Retinal pigment epithelial cell (primary cell): ENCODE data around the gene GLYATL1B.
A peak's percentile ranks its signal among the peaks of the same experiment; 100 is the strongest.
"Not testable (repeated sequence)": the region's sequence is repeated elsewhere in the genome, so short reads cannot be mapped to it uniquely, and the experiment has no call there.

Experiments
- DNase-seq: peaks from one replicate; pipeline ENCODE4 v3.0.0-alpha.2; 2010; ENCODE audit warnings: low read depth
- H3K4me3 ChIP-seq: 2 replicates; pipeline ENCODE4 v1.5.1; 2011; ENCODE audit warnings: mild to moderate bottlenecking, low read length, control low read depth, moderate library complexity
- TF ChIP-seq, protein P1 (sequence below): conservative IDR thresholded peaks from 2 replicates; pipeline ENCODE4 v1.5.1; 2011; ENCODE audit warnings: low read depth, low read length, control low read depth, inconsistent platforms

The GLYATL1B gene

GRCh38 chr11:59117774-59118173 is 31.7 kb downstream of the GLYATL1B start:
- DNase-seq, result no peak
- TF ChIP-seq, protein P1, sequence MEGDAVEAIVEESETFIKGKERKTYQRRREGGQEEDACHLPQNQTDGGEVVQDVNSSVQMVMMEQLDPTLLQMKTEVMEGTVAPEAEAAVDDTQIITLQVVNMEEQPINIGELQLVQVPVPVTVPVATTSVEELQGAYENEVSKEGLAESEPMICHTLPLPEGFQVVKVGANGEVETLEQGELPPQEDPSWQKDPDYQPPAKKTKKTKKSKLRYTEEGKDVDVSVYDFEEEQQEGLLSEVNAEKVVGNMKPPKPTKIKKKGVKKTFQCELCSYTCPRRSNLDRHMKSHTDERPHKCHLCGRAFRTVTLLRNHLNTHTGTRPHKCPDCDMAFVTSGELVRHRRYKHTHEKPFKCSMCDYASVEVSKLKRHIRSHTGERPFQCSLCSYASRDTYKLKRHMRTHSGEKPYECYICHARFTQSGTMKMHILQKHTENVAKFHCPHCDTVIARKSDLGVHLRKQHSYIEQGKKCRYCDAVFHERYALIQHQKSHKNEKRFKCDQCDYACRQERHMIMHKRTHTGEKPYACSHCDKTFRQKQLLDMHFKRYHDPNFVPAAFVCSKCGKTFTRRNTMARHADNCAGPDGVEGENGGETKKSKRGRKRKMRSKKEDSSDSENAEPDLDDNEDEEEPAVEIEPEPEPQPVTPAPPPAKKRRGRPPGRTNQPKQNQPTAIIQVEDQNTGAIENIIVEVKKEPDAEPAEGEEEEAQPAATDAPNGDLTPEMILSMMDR, result no peak
- no peak overlapping the region for H3K4me3 ChIP-seq

DNA sequence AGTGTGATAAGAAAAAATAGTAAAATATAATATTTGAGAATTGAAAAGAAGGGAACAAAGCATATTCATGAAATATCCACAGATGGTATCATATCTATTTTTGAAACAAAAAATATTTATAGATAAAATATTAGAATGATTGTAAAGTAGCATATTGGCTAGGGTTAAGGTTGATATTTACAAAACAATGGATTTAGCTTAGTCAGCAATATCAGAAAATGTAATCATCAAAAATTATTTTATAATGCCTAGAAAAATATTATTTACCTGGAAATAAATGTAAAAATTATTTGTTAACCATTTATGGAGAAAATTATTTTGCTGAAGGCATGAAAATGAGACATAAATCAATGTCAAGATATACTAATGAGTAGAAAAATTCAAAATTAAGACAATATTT is 33.7 kb downstream of the GLYATL1B start:
- DNase-seq, result no peak
- TF ChIP-seq, protein P1, result no peak
- no peak overlapping the region for H3K4me3 ChIP-seq

DNA sequence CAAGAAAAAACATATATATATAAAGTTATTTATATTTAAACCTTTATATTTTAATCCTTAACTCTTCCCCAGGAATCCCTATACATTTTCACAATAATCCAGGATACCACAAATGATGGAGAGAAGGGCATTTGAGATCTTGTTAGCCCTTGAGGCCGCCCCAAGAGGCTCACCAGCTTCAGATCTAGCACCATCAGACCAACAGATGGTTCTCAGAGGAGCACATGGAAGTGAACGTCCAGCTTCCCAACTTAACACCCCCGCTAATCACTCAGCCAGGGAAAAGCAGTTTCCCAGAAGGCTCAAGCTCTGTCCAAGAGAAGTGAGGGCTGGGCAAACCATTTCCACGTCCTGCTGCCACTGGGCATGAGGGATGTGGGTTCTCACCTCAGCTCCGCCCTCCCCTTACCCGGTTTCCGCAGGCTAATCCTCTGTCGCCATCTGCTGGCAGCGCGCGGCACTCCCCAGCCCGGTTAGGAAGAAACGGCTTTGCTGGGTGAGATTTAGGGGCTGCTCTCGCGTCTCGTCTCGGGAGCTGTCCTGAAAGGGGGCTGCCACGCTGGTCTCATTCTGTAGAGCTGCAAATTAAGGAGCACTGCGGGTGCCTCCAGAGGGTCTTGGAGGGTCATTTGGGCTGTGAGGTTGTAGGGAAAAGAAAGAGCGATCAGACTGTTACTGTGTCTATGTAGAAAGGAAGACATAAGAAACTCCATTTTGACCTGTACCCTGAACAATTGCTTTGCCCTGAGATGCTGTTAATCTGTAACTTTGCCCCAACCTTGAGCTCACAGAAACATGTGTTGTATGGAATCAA is 49.7 kb downstream of the GLYATL1B start:
- DNase-seq, result peak; percentile 18
- TF ChIP-seq, protein P1, result peak; percentile 100
- H3K4me3 ChIP-seq, result no peak overlapping the region

- not testable (repeated sequence) for DNase-seq, H3K4me3 ChIP-seq
Observed at GRCh38 chr11:59136551-59136950, 50.4 kb downstream of the GLYATL1B start.

DNA sequence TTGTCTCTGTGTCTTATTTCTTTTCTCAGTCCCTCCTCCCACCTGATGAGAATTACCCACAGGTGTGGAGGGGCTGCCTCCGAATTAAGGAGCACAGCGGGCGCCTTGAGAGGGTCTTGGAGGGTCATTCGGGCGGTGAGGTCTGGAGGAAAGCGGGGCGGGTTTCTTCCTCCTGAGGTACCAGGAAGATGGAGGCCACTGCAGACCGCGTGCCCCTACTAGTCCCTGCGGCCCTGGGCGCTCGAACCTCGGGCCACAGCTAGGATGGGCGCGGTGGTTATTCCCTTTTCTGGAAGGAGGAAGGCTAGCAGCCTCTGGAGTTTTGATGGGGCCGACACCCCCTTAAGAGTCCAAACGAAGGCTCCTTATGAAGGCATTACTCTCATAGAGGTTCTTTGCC is 51.1 kb downstream of the GLYATL1B start:
- no peak for DNase-seq
- TF ChIP-seq, protein P1, result no peak
- H3K4me3 ChIP-seq, result no peak overlapping the region

- no peak for DNase-seq
- TF ChIP-seq, protein P1, result no peak
Observed at GRCh38 chr11:59138643-59139042, 52.5 kb downstream of the GLYATL1B start.

DNA sequence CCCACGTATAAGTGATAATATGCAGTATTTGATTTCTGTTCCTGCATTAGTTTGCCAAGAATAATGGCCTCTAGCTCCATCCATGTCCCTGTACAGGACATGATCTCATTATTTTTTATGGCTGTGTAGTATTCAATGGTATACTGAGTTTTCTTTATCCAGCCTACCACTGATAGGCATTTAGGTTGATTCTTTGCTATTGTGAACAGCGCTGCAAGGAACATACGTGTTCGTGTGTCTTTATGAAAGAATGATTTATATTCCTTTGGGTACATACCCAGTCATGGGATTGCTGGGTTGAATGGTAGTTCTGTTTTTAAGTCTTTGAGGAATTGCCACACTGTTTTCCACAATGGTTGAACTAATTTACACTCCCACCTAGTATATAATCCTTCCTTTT is 55.1 kb downstream of the GLYATL1B start:
- DNase-seq, result no peak
- no peak overlapping the region for H3K4me3 ChIP-seq
- TF ChIP-seq, protein P1, result no peak

More at GRCh38 chr11:59138643-59139042, 52.5 kb downstream of the GLYATL1B start:
- no peak overlapping the region for H3K4me3 ChIP-seq
